Measurements from ENCODE around the gene FER. TPM values are rescaled to one million over a fixed set of nuclear protein-coding genes. Genes with fewer than 3 reads are reported as not detected.
A peak's percentile ranks its signal among the peaks of the same experiment; 100 is the strongest.

FER gene
- total and polyA plus RNA-seq, 9 of the 15 experiments (the other 6 are each of a cell fraction or from before 2014, with no cell fraction given): 6.7 to 18.2 (median 8.9) TPM

GRCh38 chr5:108924457-108924961 lies 176.8 kb downstream of the FER start (continued):
- no peak for TF ChIP-seq SRF (CRISPR knock-in tag; IDR thresholded peaks at IDR 0.05)
- no peak for TF ChIP-seq ATF6 (CRISPR knock-in tag; IDR thresholded peaks at IDR 0.05)
- no peak for TF ChIP-seq SMARCA4 (IDR thresholded peaks at IDR 0.05)
- no peak for TF ChIP-seq FUS (optimal IDR thresholded peaks at IDR 0.05; ENCODE audit: low read depth, low read length)
- TF ChIP-seq TBP (optimal IDR thresholded peaks at IDR 0.05; ENCODE audit: low read depth, low read length): peak; percentile 16
- no peak for TF ChIP-seq NONO (IDR thresholded peaks at IDR 0.05; ENCODE audit: low read depth in 2 of 2, low read length in 1 of 2)
- TF ChIP-seq ZFX (CRISPR knock-in tag; IDR thresholded peaks at IDR 0.05): peak; percentile 26; the same call in 1 of the 2 replicates
- TF ChIP-seq CBX8 (IDR thresholded peaks at IDR 0.05; ENCODE audit: borderline replicate concordance, extremely low read depth, low read depth, low read length, poor library complexity, severe bottlenecking): no peak
- no peak for TF ChIP-seq SIRT6 (IDR thresholded peaks at IDR 0.05; ENCODE audit: low read depth, low read length)
- no peak for TF ChIP-seq FOSL1 (tag; conservative IDR thresholded peaks at IDR 0.05)
- TF ChIP-seq ZNF384 (IDR thresholded peaks at IDR 0.05; ENCODE audit: low read depth, low read length): no peak
- no peak for TF ChIP-seq KLF16 (IDR thresholded peaks at IDR 0.05)
- no peak for TF ChIP-seq ARID3B (CRISPR knock-in tag; IDR thresholded peaks at IDR 0.05; ENCODE audit: borderline replicate concordance)
- no peak for TF ChIP-seq ZNF316 (IDR thresholded peaks at IDR 0.05)
- peak; percentile 49 for TF ChIP-seq CTCFL (IDR thresholded peaks at IDR 0.05; ENCODE audit: borderline replicate concordance, insufficient read depth, low read depth, low read length, poor library complexity, severe bottlenecking)
- no peak for TF ChIP-seq STAT6 (CRISPR knock-in tag; IDR thresholded peaks at IDR 0.05)
- TF ChIP-seq KDM4B (IDR thresholded peaks at IDR 0.05; ENCODE audit: borderline replicate concordance in 2 of 2, low read depth in 1 of 2): no peak
- no peak for TF ChIP-seq NEUROD1 (IDR thresholded peaks at IDR 0.05; ENCODE audit: borderline replicate concordance, low read depth, low read length, partially characterized antibody)
- TF ChIP-seq ZSCAN32 (CRISPR knock-in tag; IDR thresholded peaks at IDR 0.05): no peak
